ENCODE results near the gene JRKL. TPM values are rescaled to one million over a fixed set of nuclear protein-coding genes. Genes with fewer than 3 reads are reported as not detected.

Gene JRKL
- total RNA-seq, 1 donor from 2014 or later, result 13.4 TPM

DNA sequence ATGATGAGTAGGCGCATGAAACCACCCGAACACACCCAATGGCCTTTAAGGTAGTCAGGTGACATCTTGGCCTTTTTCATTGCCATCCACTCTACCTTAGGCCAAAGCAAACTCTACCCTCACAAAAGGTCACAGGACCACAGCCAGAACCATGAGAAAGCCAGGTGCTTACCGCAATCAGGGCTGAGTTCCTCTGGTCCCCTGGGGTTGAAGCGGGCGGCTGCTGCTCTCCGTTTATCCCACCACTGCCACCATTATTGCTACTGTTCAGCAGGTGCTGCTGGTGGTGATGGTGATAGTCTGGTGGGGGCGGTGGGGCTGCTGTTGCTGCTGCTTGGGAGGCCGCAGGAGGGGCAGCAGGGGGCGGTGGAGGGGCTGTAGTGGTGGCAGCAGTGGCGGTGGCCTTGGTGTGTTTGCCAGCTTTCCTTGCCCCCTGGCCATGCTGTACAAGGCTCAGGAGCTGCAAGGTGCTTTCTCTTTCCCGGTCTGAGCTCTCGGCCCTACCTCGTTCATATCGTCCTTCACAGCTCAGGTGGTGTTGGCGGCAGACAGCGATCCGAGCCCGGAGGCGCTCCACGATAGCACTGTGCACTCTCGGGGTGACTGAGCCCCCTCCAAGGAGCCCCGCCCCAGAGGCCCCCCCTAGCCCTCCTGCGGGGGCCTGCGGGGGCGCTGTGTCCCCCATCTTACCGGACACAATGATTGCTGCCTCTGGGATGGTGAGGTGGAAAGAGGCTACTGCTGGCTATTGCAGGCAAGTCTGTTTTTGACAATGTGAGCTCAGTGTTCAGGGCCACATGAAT is 48.4 kb upstream of the JRKL start:
- H3K4me3 Mint-ChIP-seq (ENCODE audit: unreplicated experiment), result peak overlapping the region; percentile 88
- H3K27ac ChIP-seq (ENCODE audit: low read depth, low read length), result peak overlapping the region; percentile 92

DNA sequence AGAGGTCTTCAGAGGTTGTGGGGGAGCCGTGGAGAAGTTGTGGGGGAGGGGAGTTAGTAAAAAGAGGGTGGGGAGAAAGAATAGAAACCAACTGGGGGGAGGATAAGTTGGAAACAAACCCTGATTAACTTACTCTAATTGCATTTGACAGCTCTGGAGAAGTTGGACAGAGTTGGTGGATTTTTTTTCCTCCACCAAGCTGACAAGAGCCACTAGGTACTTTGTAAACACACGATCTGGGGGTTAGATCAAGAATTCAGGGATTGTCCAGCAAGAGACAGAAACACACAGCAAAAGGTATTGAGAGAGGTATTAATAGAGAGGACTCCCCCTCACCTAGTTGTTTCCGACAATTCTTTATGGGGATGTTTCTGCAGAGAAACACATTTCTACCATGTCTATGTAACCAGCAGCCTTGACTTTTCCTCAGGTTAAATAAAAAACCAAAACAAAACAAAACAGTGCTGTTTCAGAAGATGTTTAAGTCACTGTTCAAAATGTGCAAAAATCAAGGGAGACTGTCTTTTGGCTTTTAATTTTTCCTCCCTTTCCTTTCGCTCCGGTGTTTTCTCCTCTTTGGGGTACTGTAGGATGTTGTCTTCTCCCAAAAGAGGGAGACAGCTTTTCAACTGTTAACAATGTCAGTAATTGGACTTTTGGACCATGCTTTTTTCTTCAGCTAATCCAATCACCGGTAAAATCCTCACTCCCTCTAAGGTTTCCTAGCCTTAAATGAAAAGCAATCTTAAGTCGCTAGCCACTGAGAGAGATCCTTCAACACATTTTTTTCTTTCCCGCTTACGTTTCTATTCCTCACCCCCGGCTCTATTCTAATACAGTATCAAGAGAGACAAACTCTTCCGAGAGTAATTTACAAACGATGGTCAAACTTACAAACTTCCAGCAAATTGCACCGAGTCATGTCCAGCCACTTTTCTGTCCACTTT is 47.5 kb upstream of the JRKL start:
- DNase-seq (ENCODE audit: low read depth), result peak; percentile 48
- peak overlapping the region; percentile 31 for H2AFZ ChIP-seq (ENCODE audit: low read depth, low read length)
- Mint-ChIP-seq H3K4me3 (ENCODE audit: unreplicated experiment) (peak overlapping the region; percentile 88), H3K27ac (ENCODE audit: unreplicated experiment) (peak overlapping the region; percentile 21), H3K27me3 (ENCODE audit: low read depth, unreplicated experiment) (no peaks in the 10 kb centered on the region), H3K4me1 (ENCODE audit: low read depth, unreplicated experiment) (peaks cover 36% of the 10 kb centered on the region), H3K9me3 (ENCODE audit: unreplicated experiment) (no peaks in the 10 kb centered on the region), H3K36me3 (ENCODE audit: low read depth, unreplicated experiment) (peaks cover 7% of the 10 kb centered on the region)
- peak overlapping the region; percentile 92 for H3K4me2 ChIP-seq (ENCODE audit: low read length)
- H3K27me3 ChIP-seq (ENCODE audit: insufficient read depth, low read length), result no peaks in the 10 kb centered on the region
- peak overlapping the region; percentile 99 for H3K9ac ChIP-seq (ENCODE audit: low read length)
- H3K36me3 ChIP-seq (ENCODE audit: insufficient read depth, low read length), result no peaks in the 10 kb centered on the region
- H4K20me1 ChIP-seq (ENCODE audit: insufficient read depth, low read length), result peaks cover 12% of the 10 kb centered on the region
- TF ChIP-seq, protein P1, sequence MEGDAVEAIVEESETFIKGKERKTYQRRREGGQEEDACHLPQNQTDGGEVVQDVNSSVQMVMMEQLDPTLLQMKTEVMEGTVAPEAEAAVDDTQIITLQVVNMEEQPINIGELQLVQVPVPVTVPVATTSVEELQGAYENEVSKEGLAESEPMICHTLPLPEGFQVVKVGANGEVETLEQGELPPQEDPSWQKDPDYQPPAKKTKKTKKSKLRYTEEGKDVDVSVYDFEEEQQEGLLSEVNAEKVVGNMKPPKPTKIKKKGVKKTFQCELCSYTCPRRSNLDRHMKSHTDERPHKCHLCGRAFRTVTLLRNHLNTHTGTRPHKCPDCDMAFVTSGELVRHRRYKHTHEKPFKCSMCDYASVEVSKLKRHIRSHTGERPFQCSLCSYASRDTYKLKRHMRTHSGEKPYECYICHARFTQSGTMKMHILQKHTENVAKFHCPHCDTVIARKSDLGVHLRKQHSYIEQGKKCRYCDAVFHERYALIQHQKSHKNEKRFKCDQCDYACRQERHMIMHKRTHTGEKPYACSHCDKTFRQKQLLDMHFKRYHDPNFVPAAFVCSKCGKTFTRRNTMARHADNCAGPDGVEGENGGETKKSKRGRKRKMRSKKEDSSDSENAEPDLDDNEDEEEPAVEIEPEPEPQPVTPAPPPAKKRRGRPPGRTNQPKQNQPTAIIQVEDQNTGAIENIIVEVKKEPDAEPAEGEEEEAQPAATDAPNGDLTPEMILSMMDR (IDR thresholded peaks at IDR 0.05; ENCODE audit: insufficient read depth, low read depth, low read length), result no peak
- FAIRE-seq, result no peak
- peaks cover 44% of the 10 kb centered on the region for H3K4me1 ChIP-seq (ENCODE audit: insufficient read depth, low read length)
- peaks cover 57% of the 10 kb centered on the region for H3K79me2 ChIP-seq (ENCODE audit: insufficient read depth, low read length)
- peak overlapping the region; percentile 92 for H3K27ac ChIP-seq (ENCODE audit: low read depth, low read length)
- H3K4me3 ChIP-seq (ENCODE audit: insufficient read depth, low read depth, low read length), result peak overlapping the region; percentile 97
- H3K9me3 ChIP-seq (ENCODE audit: insufficient read depth, low read depth, low read length), result no peaks in the 10 kb centered on the region

More for the DNA sequence above, 48.4 kb upstream of the JRKL start:
- FAIRE-seq (no peak), DNase-seq (ENCODE audit: low read depth) (no peak)
- peak overlapping the region; percentile 53 for H3K27ac Mint-ChIP-seq (ENCODE audit: unreplicated experiment)
- H3K36me3 Mint-ChIP-seq (ENCODE audit: low read depth, unreplicated experiment), result peaks cover 7% of the 10 kb centered on the region
- Histone ChIP-seq H3K4me1 (ENCODE audit: insufficient read depth, low read length) (peaks cover 44% of the 10 kb centered on the region), H3K36me3 (ENCODE audit: insufficient read depth, low read length) (no peaks in the 10 kb centered on the region), H3K9me3 (ENCODE audit: insufficient read depth, low read depth, low read length) (no peaks in the 10 kb centered on the region), H4K20me1 (ENCODE audit: insufficient read depth, low read length) (peaks cover 12% of the 10 kb centered on the region), H3K4me3 (ENCODE audit: insufficient read depth, low read depth, low read length) (peak overlapping the region; percentile 97), H3K79me2 (ENCODE audit: insufficient read depth, low read length) (peaks cover 66% of the 10 kb centered on the region), H3K4me2 (ENCODE audit: low read length) (peak overlapping the region; percentile 92), H3K9ac (ENCODE audit: low read length) (peak overlapping the region; percentile 99), H3K27me3 (ENCODE audit: insufficient read depth, low read length) (no peaks in the 10 kb centered on the region), H2AFZ (ENCODE audit: low read depth, low read length) (no peak overlapping the region)
- TF ChIP-seq, protein P1 (IDR thresholded peaks at IDR 0.05; ENCODE audit: insufficient read depth, low read depth, low read length), result peak; percentile 35
- TF ChIP-seq EZH2 (IDR thresholded peaks at IDR 0.05; ENCODE audit: insufficient read depth, low read length), result no peak
- no peaks in the 10 kb centered on the region for H3K27me3 Mint-ChIP-seq (ENCODE audit: low read depth, unreplicated experiment)
- H3K9me3 Mint-ChIP-seq (ENCODE audit: unreplicated experiment), result no peaks in the 10 kb centered on the region
- H3K4me1 Mint-ChIP-seq (ENCODE audit: low read depth, unreplicated experiment), result peaks cover 41% of the 10 kb centered on the region

Measured in astrocyte (in vitro differentiated cells and primary cell).